Muscle layer of duodenum (tissue), 2 donors: ENCODE results near the gene KEL.

Source experiments
- H3K27ac ChIP-seq: one replicate; pipeline ENCODE4 v1.7.0; 2013; ENCODE audit warnings: mild to moderate bottlenecking, low read length
- H3K27me3 ChIP-seq: one replicate; pipeline ENCODE4 v1.7.0; 2013; ENCODE audit warnings: low read depth, mild to moderate bottlenecking, control low read depth, low read length
- H3K36me3 ChIP-seq, 2 donors: one replicate each; pipeline ENCODE4 v1.7.0; 2013; ENCODE audit warnings: low read length in 2 of 2, control low read depth in 1 of 2, mild to moderate bottlenecking in 1 of 2; ENCODE audit not compliant: insufficient read depth in 2 of 2, control insufficient read depth in 1 of 2
- H3K4me1 ChIP-seq, 2 donors: one replicate each; pipeline ENCODE4 v1.7.0; 2013; ENCODE audit warnings: low read length in 2 of 2, mild to moderate bottlenecking in 2 of 2, control low read depth in 1 of 2, moderate library complexity in 1 of 2; ENCODE audit not compliant: insufficient read depth in 2 of 2, control insufficient read depth in 1 of 2
- H3K4me3 ChIP-seq, 2 donors: one replicate each; pipeline ENCODE4 v1.7.0; 2013; ENCODE audit warnings: low read length in 2 of 2, low read depth in 1 of 2, mild to moderate bottlenecking in 1 of 2
- H3K9me3 ChIP-seq, 2 donors: one replicate each; pipeline ENCODE4 v1.7.0; 2013; ENCODE audit warnings: low read length in 2 of 2, control low read depth in 1 of 2, mild to moderate bottlenecking in 1 of 2; ENCODE audit not compliant: control insufficient read depth in 1 of 2
- donor health status: healthy.

Gene KEL

DNA sequence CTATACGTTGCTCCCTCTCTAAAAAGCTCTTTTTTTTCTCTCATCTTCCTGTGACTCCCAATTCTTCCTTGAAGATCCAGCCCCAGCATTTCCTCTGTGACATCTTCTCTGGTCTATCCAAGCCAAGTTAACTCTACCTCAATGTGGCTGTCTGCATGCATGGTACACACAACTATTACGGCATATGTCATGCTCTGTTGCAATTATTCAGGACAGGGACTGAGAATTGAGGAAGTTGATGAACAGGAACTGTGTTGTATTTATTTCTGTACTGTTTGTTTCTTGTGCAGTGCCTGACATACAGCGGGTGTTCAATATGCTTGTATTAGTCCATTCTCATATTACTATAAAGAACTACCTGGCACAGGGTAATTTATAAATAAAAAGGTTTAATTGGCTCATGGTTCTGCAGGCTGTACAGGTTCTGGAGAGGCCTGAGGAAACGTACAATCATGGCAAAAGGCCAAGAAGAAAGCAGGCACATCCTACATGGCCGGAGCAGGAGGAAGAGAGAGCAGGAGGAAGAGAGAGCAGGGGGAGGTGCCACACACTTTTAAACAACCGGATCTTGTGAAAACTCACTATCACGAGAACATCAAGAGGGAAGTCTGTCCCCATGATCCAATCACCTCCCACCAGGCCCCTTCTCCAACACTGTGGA, 34.9 kb downstream of the KEL start:
- Histone ChIP-seq H3K27me3 (no peaks in the 10 kb centered on the region), H3K9me3 (no peaks in the 10 kb centered on the region), H3K36me3 (no peaks in the 10 kb centered on the region), H3K4me1 (peaks cover 0 to 2% of the 10 kb centered on the region in 2 donors), H3K27ac (no peak overlapping the region), H3K4me3 (no peak overlapping the region)

DNA sequence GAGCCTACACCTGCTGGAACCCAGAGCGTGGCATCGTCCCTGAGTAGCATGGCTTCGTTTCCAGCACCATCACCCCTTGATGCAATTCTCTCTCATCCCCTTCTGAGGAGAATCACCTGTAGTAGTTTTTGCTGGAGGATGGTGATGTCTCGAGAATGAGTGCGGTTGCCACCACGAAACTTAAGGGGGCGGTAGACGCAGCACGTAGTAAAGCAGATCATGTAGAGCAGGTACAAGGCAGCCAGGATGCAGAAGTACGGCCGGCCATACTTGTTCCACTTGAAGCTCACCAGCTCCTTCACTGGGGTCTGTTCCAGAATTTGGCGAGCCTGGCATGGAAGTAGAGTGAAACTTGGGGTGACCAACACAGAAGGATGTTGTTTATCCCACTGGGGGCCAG, 36.8 kb downstream of the KEL start:
- Histone ChIP-seq H3K4me1 (peaks cover 0 to 2% of the 10 kb centered on the region in 2 donors), H3K36me3 (no peaks in the 10 kb centered on the region), H3K9me3 (no peaks in the 10 kb centered on the region), H3K27ac (no peak overlapping the region), H3K4me3 (no peak overlapping the region), H3K27me3 (no peaks in the 10 kb centered on the region)

DNA sequence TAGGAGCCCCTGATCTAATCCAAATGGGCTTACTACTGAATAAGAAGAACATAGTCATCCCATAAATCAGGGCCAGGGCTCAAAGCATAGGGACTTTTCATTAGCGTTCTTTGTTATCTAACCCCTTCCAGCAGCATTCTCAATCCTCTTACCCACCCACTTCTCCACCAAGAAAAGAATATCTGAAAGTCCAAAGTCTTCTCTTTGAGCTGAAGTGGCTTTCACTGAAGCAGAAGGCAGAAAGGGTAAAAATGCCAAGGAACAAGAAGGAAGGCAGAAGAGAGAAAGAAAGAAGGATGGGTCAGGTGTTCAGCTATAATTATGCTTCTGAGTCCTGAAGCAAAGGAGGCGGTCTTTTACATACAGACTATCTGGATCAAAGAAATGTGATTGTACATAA, 38.8 kb downstream of the KEL start:
- no peaks in the 10 kb centered on the region for H3K36me3 ChIP-seq
- no peaks in the 10 kb centered on the region for H3K9me3 ChIP-seq

DNA sequence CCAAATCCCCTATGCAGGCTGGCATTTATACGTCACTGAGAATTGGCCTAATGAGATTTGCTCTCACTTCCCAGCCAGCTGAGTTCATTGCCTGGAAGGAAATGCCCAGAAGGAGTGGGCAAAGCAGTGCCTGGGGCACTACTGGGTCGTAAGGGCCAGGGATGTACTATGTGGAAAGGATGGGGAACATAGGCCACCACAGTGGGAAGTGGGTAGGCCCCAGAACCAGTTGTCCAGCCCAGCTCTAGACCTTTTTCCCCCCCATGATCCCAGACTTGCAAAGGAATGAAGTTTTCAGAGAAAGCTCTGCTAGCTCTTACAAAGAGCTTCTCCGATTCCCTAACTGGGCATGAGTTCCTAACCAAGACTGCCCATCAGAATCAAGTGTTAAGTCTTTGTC, 42.5 kb downstream of the KEL start:
- no peaks in the 10 kb centered on the region for H3K36me3 ChIP-seq
- H3K27me3 ChIP-seq = no peaks in the 10 kb centered on the region
- no peak overlapping the region for H3K4me3 ChIP-seq
- H3K9me3 ChIP-seq = no peaks in the 10 kb centered on the region
- H3K27ac ChIP-seq = no peak overlapping the region
- H3K4me1 ChIP-seq = peaks cover 0 to 2% of the 10 kb centered on the region in 2 donors

More for the DNA sequence above, 38.8 kb downstream of the KEL start:
- Histone ChIP-seq H3K4me1 (peaks cover 0 to 2% of the 10 kb centered on the region in 2 donors), H3K4me3 (no peak overlapping the region), H3K27ac (no peak overlapping the region), H3K27me3 (no peaks in the 10 kb centered on the region)

DNA sequence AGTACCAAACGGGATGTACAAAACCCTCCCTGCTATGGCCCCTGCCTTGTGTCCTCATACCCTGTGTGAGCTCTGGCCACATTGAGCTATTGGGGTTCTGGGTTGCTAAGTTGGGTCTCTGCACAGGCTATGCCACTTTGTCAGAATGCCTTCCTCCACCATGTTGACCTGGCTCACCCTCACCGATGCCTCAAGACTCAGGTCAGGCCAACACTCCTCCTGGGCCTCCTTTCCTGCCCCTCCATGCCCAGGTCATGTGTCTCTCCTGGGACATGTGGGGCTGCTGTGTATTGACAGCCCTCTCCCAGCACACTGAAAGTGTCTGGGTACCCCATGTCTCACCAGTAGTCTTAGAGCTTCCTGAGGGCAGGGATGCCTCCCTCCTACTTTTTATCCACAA, 43.3 kb downstream of the KEL start:
- H3K36me3 ChIP-seq = no peaks in the 10 kb centered on the region
- no peaks in the 10 kb centered on the region for H3K27me3 ChIP-seq
- H3K27ac ChIP-seq = no peak overlapping the region
- H3K9me3 ChIP-seq = no peaks in the 10 kb centered on the region
- H3K4me1 ChIP-seq = peaks cover 0 to 2% of the 10 kb centered on the region in 2 donors
- no peak overlapping the region for H3K4me3 ChIP-seq

DNA sequence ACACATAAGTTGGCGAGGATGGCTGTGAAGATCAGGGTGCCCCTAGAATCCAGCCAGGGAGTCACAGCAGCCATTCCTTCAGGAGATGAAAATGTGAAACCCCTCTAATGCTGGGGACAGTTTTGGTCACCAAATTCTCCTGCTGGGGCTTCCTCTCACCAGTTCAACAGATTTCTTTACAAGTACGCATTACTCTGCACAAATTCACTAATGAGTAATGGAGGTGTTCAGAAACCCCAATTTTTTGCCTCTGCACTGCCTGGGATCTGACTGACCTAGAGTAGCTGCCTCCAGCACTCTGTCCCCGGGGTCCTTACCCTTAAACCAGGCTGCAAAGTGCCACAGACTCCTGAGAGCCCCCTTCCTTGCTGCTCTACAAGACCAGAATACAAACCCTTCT, 44.7 kb downstream of the KEL start:
- Histone ChIP-seq H3K36me3 (no peaks in the 10 kb centered on the region), H3K27me3 (no peaks in the 10 kb centered on the region), H3K27ac (no peak overlapping the region), H3K9me3 (no peaks in the 10 kb centered on the region), H3K4me3 (no peak overlapping the region), H3K4me1 (no peaks in the 10 kb centered on the region)

DNA sequence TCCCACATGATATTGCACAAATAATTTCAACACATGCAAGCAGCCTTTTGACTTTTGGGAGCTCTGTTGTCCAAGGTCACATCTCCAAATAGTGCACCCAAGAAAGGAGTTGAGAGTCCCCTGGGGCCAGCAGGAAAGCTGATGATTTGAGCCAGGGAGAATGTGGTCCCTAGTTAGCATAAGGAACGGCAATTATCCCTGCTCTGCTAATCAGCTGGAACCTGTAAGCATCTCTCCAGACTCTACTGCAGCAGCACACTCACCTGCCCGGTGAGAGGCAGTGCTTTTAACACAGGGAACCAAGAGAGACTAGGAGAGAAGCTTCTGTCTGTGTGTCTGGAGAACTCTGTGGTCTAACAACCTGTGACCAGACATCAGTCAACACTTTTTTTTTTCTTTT, 45.7 kb downstream of the KEL start:
- Histone ChIP-seq H3K36me3 (no peaks in the 10 kb centered on the region), H3K9me3 (no peaks in the 10 kb centered on the region), H3K27me3 (no peaks in the 10 kb centered on the region), H3K27ac (no peak overlapping the region), H3K4me1 (no peaks in the 10 kb centered on the region), H3K4me3 (no peak overlapping the region)

DNA sequence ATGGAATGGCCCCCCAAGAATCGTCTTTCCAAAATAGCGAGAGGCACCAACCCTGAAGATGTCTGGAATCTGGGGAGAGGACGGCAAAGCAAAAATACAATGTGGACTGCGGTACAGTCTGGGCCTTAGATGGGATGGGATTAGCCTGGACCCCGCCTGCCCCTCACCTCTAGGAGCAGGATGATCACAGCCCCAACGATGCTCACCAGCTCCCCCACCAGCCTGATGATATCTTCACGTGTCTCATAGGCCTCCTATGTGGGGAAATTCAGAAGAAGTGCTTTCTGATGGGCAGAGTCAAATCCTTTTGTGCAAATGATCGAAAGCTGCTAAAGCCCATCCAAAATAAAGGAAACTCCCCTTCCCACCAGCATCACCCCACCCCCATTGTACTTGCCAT, 46.8 kb downstream of the KEL start:
- Histone ChIP-seq H3K4me3 (no peak overlapping the region), H3K27me3 (no peaks in the 10 kb centered on the region), H3K4me1 (no peaks in the 10 kb centered on the region), H3K27ac (no peak overlapping the region), H3K36me3 (no peaks in the 10 kb centered on the region), H3K9me3 (no peaks in the 10 kb centered on the region)

DNA sequence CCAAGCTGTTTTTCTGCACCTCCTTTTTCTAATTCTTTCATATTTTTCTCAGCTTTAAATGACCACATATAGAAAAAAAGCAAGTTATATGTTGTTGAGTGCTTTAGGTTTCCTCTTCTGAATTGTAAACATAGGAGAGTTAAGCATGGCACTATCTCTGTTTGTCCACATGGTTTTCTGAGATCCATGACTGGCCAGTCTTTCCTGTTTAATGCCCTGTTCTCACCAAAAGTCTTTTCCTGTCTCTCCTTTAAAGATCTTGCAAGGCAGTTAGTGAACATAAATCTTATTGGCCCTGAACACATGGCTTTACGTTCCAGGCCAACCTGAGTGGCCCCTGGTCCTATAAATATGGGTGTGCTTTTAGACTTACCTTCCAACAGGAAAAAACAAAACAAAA, 48.0 kb downstream of the KEL start:
- Histone ChIP-seq H3K9me3 (no peaks in the 10 kb centered on the region), H3K27ac (no peak overlapping the region), H3K4me3 (no peak overlapping the region), H3K4me1 (no peaks in the 10 kb centered on the region), H3K36me3 (no peaks in the 10 kb centered on the region), H3K27me3 (no peaks in the 10 kb centered on the region)

DNA sequence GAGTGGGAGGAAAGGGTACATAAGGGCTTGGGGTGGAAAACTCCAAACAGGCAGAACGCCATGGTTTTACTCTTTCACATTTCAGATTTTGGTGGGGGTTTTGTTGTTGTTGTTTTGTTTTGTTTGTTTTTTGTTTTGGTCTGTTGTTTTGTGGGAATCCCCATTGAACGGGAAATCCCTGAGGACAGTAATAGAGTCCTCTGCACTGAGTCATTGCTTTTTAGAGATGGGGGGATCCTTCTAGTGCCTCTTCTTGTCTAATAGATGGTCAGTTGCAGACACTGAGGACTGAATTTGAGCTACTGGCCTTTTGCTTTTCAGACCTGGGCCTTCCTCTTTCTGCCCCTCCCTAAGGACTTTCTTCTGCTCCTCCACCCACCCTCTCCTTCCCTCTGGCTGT, 48.6 kb downstream of the KEL start:
- H3K4me1 ChIP-seq = no peaks in the 10 kb centered on the region
- no peak overlapping the region for H3K4me3 ChIP-seq
- no peaks in the 10 kb centered on the region for H3K9me3 ChIP-seq
- H3K36me3 ChIP-seq = no peaks in the 10 kb centered on the region
- H3K27me3 ChIP-seq = no peaks in the 10 kb centered on the region
- no peak overlapping the region for H3K27ac ChIP-seq

DNA sequence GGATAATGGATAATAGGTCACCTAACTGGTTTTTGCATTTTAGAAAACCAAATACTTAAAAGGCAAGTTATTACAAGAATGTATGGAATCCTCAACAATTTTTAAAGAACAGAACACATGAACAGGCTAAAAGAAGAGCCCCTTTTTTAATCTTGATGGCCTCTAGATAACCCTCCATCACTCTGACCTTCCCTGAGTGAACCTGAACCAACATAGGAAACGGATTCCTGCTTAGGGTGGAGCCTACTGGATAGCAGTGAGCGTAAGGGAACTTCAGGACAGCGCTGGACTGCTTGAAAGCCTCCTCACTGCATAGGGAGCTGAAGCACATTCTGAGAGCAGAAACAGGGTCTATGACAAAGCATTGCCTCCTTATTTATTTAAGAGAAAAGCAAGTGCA, 49.1 kb downstream of the KEL start:
- Histone ChIP-seq H3K27me3 (no peaks in the 10 kb centered on the region), H3K9me3 (no peaks in the 10 kb centered on the region), H3K4me3 (no peak overlapping the region), H3K4me1 (no peaks in the 10 kb centered on the region), H3K36me3 (no peaks in the 10 kb centered on the region), H3K27ac (no peak overlapping the region)

DNA sequence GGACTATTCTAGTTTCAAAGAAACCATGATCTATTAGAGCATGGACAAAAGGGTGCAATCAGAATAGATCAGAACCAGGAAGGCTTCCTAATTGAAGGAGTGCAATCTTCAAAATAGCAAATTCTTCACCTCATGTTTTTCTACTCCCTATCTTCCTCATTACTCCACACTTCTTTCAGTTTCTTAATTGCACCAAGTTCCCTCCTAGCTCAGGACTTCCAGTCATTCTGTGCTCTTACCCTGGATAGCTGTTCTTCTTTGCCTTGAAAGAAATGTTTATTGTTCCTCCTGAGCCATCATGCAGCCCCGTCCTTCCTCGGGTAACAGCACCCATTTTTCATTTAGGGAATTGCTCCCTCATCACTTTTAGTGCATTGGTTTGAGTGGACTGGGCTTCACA, 51.7 kb downstream of the KEL start:
- no peak overlapping the region for H3K27ac ChIP-seq
- no peaks in the 10 kb centered on the region for H3K9me3 ChIP-seq
- H3K27me3 ChIP-seq = no peaks in the 10 kb centered on the region
- H3K4me3 ChIP-seq = no peak overlapping the region
- H3K36me3 ChIP-seq = no peaks in the 10 kb centered on the region
- H3K4me1 ChIP-seq = no peaks in the 10 kb centered on the region
